ENCODE results near the gene MVK. TPM values are rescaled to one million over a fixed set of nuclear protein-coding genes. Genes with fewer than 3 reads are reported as not detected.

Gene MVK
- total RNA-seq, 1 donor from 2014 or later: 13.0 TPM

DNA sequence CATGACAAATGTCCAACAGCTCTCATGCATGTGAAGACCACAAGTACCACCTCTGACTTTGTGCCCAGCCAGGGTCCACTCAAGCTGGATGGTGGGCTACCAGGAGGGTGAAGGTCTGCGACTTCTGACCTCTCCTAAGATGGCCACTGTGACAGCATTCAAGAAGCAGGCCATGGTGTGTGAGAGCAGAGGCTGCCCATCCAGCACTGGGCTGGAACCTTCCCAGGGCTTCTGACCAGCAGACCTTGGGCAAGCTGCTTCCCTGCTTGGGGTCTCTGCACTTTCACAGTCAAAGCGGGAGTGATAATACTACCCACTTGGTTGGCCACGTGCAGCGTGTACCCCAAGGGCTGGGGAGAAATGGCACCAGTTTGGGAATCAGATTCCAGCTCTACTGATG is 10.7 kb upstream of the MVK start:
- Histone ChIP-seq H3K4me3 (ENCODE audit: low read length in 3 of 3) (no peak overlapping the region), H3K9me3 (ENCODE audit: control insufficient read depth in 3 of 3, low read length in 3 of 3) (no peaks in the 10 kb centered on the region), H3K36me3 (ENCODE audit: control insufficient read depth in 3 of 3, insufficient read depth in 3 of 3, low read length in 3 of 3) (peaks cover 37 to 59% (median 47%) of the 10 kb centered on the region in 3 donors), H3K9ac (ENCODE audit: low read depth in 1 of 3, low read length in 3 of 3) (no peak overlapping the region), H3K27me3 (ENCODE audit: control insufficient read depth in 3 of 3, insufficient read depth in 3 of 3, low read length in 3 of 3) (no peaks in the 10 kb centered on the region), H3K27ac (ENCODE audit: low read depth, low read length) (no peak overlapping the region), H3K4me1 (ENCODE audit: control insufficient read depth in 3 of 3, insufficient read depth in 3 of 3, low read length in 3 of 3) (peaks cover 0 to 8% (median 5%) of the 10 kb centered on the region in 3 donors)

GRCh38 chr12:109563291-109564284 is 10.0 kb upstream of the MVK start:
- H3K4me3 ChIP-seq (ENCODE audit: low read length in 3 of 3): peak overlapping the region in 1 of 3 donors; percentile 45

DNA sequence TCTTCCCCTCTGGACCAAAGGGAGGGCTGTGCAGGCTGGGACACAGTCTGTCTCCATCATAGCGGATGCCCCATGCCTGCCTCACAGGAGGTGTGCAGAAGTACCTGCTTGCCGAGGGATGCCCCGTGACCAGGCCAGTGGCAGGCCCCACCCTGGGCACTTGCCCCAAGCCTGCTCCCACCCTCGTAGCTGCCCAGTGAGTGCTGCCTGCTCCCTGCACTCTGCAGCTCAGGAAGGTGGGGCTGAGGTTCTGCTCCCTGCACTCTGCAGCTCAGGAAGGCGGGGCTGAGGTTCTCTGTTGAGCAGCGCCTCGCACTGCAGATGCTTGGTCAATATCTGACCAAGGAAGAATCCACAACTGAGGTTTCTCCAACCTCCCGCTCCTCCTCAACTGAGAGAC is 7.2 kb upstream of the MVK start:
- H3K4me1 ChIP-seq (ENCODE audit: control insufficient read depth in 3 of 3, insufficient read depth in 3 of 3, low read length in 3 of 3): peaks cover 0 to 8% (median 5%) of the 10 kb centered on the region in 3 donors
- no peak overlapping the region for H3K27ac ChIP-seq (ENCODE audit: low read depth, low read length)
- H3K9ac ChIP-seq (ENCODE audit: low read depth in 1 of 3, low read length in 3 of 3): no peak overlapping the region
- peaks cover 39 to 67% (median 59%) of the 10 kb centered on the region in 3 donors for H3K36me3 ChIP-seq (ENCODE audit: control insufficient read depth in 3 of 3, insufficient read depth in 3 of 3, low read length in 3 of 3)
- no peak overlapping the region for H3K4me3 ChIP-seq (ENCODE audit: low read length in 3 of 3)
- no peaks in the 10 kb centered on the region for H3K27me3 ChIP-seq (ENCODE audit: control insufficient read depth in 3 of 3, insufficient read depth in 3 of 3, low read length in 3 of 3)
- no peaks in the 10 kb centered on the region for H3K9me3 ChIP-seq (ENCODE audit: control insufficient read depth in 3 of 3, low read length in 3 of 3)

More at GRCh38 chr12:109563291-109564284, 10.0 kb upstream of the MVK start:
- Histone ChIP-seq H3K9me3 (ENCODE audit: control insufficient read depth in 3 of 3, low read length in 3 of 3) (no peaks in the 10 kb centered on the region), H3K27ac (ENCODE audit: low read depth, low read length) (no peak overlapping the region), H3K4me1 (ENCODE audit: control insufficient read depth in 3 of 3, insufficient read depth in 3 of 3, low read length in 3 of 3) (peaks cover 0 to 8% (median 5%) of the 10 kb centered on the region in 3 donors), H3K36me3 (ENCODE audit: control insufficient read depth in 3 of 3, insufficient read depth in 3 of 3, low read length in 3 of 3) (peaks cover 41 to 60% (median 54%) of the 10 kb centered on the region in 3 donors), H3K9ac (ENCODE audit: low read depth in 1 of 3, low read length in 3 of 3) (no peak overlapping the region), H3K27me3 (ENCODE audit: control insufficient read depth in 3 of 3, insufficient read depth in 3 of 3, low read length in 3 of 3) (no peaks in the 10 kb centered on the region)

GRCh38 chr12:109567296-109567695 is 6.3 kb upstream of the MVK start:
- H3K4me3 ChIP-seq (ENCODE audit: low read length in 3 of 3): no peak overlapping the region
- peaks cover 36 to 65% (median 52%) of the 10 kb centered on the region in 3 donors for H3K36me3 ChIP-seq (ENCODE audit: control insufficient read depth in 3 of 3, insufficient read depth in 3 of 3, low read length in 3 of 3)
- H3K4me1 ChIP-seq (ENCODE audit: control insufficient read depth in 3 of 3, insufficient read depth in 3 of 3, low read length in 3 of 3): peaks cover 0 to 8% (median 5%) of the 10 kb centered on the region in 3 donors
- H3K27me3 ChIP-seq (ENCODE audit: control insufficient read depth in 3 of 3, insufficient read depth in 3 of 3, low read length in 3 of 3): no peaks in the 10 kb centered on the region
- H3K9ac ChIP-seq (ENCODE audit: low read depth in 1 of 3, low read length in 3 of 3): no peak overlapping the region
- no peaks in the 10 kb centered on the region for H3K9me3 ChIP-seq (ENCODE audit: control insufficient read depth in 3 of 3, low read length in 3 of 3)
- no peak overlapping the region for H3K27ac ChIP-seq (ENCODE audit: low read depth, low read length)

GRCh38 chr12:109567967-109568366 is 5.6 kb upstream of the MVK start:
- peaks cover 7 to 14% (median 9%) of the 10 kb centered on the region in 3 donors for H3K4me1 ChIP-seq (ENCODE audit: control insufficient read depth in 3 of 3, insufficient read depth in 3 of 3, low read length in 3 of 3)
- H3K27me3 ChIP-seq (ENCODE audit: control insufficient read depth in 3 of 3, insufficient read depth in 3 of 3, low read length in 3 of 3): no peaks in the 10 kb centered on the region
- H3K27ac ChIP-seq (ENCODE audit: low read depth, low read length): no peak overlapping the region
- H3K9ac ChIP-seq (ENCODE audit: low read depth in 1 of 3, low read length in 3 of 3): no peak overlapping the region
- H3K4me3 ChIP-seq (ENCODE audit: low read length in 3 of 3): no peak overlapping the region
- peaks cover 33 to 58% (median 45%) of the 10 kb centered on the region in 3 donors for H3K36me3 ChIP-seq (ENCODE audit: control insufficient read depth in 3 of 3, insufficient read depth in 3 of 3, low read length in 3 of 3)
- no peaks in the 10 kb centered on the region for H3K9me3 ChIP-seq (ENCODE audit: control insufficient read depth in 3 of 3, low read length in 3 of 3)

DNA sequence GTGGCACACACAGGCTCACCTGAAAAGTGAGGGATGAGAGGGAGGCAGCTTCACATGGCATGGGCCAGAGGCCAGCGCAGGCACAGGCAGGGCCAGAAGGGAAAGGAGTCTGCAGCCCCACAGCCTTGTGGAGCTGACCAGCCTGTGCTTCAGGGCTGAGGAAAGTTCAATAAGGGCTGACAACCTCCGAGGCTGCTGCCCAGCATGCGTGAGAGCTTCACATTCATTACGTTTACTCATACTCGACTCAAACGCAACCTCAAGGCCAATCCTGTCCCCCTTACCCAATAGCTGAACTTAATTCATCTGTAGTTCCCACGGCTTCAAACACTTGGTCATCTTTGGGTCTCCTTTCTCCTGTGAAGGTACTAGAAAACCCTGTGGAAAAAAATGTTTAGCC is 5.1 kb upstream of the MVK start:
- no peak overlapping the region for H3K4me3 ChIP-seq (ENCODE audit: low read length in 3 of 3)
- H3K27ac ChIP-seq (ENCODE audit: low read depth, low read length): no peak overlapping the region
- H3K36me3 ChIP-seq (ENCODE audit: control insufficient read depth in 3 of 3, insufficient read depth in 3 of 3, low read length in 3 of 3): peaks cover 28 to 53% (median 43%) of the 10 kb centered on the region in 3 donors
- no peak overlapping the region for H3K9ac ChIP-seq (ENCODE audit: low read depth in 1 of 3, low read length in 3 of 3)
- peaks cover 8 to 13% (median 9%) of the 10 kb centered on the region in 3 donors for H3K4me1 ChIP-seq (ENCODE audit: control insufficient read depth in 3 of 3, insufficient read depth in 3 of 3, low read length in 3 of 3)
- H3K9me3 ChIP-seq (ENCODE audit: control insufficient read depth in 3 of 3, low read length in 3 of 3): no peaks in the 10 kb centered on the region
- no peaks in the 10 kb centered on the region for H3K27me3 ChIP-seq (ENCODE audit: control insufficient read depth in 3 of 3, insufficient read depth in 3 of 3, low read length in 3 of 3)

GRCh38 chr12:109571773-109572505 is 1.7 kb upstream of the MVK start:
- H3K9ac ChIP-seq (ENCODE audit: low read depth in 1 of 3, low read length in 3 of 3): no peak overlapping the region
- peaks cover 17 to 24% (median 18%) of the 10 kb centered on the region in 3 donors for H3K4me1 ChIP-seq (ENCODE audit: control insufficient read depth in 3 of 3, insufficient read depth in 3 of 3, low read length in 3 of 3)
- H3K27ac ChIP-seq (ENCODE audit: low read depth, low read length): no peak overlapping the region
- H3K9me3 ChIP-seq (ENCODE audit: control insufficient read depth in 3 of 3, low read length in 3 of 3): no peaks in the 10 kb centered on the region
- no peaks in the 10 kb centered on the region for H3K27me3 ChIP-seq (ENCODE audit: control insufficient read depth in 3 of 3, insufficient read depth in 3 of 3, low read length in 3 of 3)
- H3K36me3 ChIP-seq (ENCODE audit: control insufficient read depth in 3 of 3, insufficient read depth in 3 of 3, low read length in 3 of 3): peaks cover 26 to 37% (median 29%) of the 10 kb centered on the region in 3 donors
- no peak overlapping the region for H3K4me3 ChIP-seq (ENCODE audit: low read length in 3 of 3)

DNA sequence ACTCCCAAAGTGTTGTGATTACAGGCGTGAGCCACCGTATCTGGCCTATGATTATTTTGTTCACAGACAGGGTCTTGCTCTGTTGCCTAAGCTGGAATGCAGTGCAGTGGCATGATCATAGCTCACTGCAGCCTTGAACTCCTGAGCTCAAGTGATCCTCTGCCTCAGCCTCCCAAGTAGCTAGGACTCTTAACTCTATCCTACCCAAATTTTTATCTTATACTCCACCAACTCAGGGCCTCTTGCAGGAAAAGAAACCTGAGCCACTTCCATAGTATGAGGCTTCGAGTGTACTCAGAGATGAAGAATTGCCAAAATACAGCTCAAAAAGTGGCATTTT is 1.1 kb upstream of the MVK start:
- Histone ChIP-seq H3K9me3 (ENCODE audit: control insufficient read depth in 3 of 3, low read length in 3 of 3) (no peaks in the 10 kb centered on the region), H3K4me3 (ENCODE audit: low read length in 3 of 3) (peak overlapping the region; percentile 84 to 99 (median 95)), H3K4me1 (ENCODE audit: control insufficient read depth in 3 of 3, insufficient read depth in 3 of 3, low read length in 3 of 3) (peaks cover 17 to 24% (median 18%) of the 10 kb centered on the region in 3 donors), H3K36me3 (ENCODE audit: control insufficient read depth in 3 of 3, insufficient read depth in 3 of 3, low read length in 3 of 3) (peaks cover 27 to 33% (median 32%) of the 10 kb centered on the region in 3 donors), H3K9ac (ENCODE audit: low read depth in 1 of 3, low read length in 3 of 3) (peak overlapping the region; percentile 82 to 90 (median 85)), H3K27me3 (ENCODE audit: control insufficient read depth in 3 of 3, insufficient read depth in 3 of 3, low read length in 3 of 3) (no peaks in the 10 kb centered on the region), H3K27ac (ENCODE audit: low read depth, low read length) (peak overlapping the region; percentile 85)

DNA sequence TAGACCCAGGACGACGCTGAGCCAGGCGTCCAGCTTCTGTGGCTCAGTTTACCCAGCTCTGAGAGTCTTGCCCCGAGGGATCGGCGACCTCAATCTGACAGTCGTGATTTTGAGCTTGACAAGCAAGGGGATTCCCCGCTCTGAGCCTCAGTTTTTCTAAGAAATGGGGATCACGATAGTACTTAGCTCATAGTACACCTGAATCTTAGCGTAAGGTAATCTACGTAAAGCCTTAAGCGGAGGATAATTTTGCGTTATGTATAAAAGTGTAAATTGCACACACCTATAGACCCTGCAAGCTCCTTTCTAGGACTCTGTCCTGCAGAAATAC is 285 bp downstream of the MVK start:
- H3K4me3 ChIP-seq (ENCODE audit: low read length in 3 of 3): peak overlapping the region; percentile 72 to 99 (median 93)
- H3K4me1 ChIP-seq (ENCODE audit: control insufficient read depth in 3 of 3, insufficient read depth in 3 of 3, low read length in 3 of 3): peaks cover 17 to 24% (median 18%) of the 10 kb centered on the region in 3 donors
- H3K36me3 ChIP-seq (ENCODE audit: control insufficient read depth in 3 of 3, insufficient read depth in 3 of 3, low read length in 3 of 3): peaks cover 30 to 39% (median 37%) of the 10 kb centered on the region in 3 donors
- H3K27me3 ChIP-seq (ENCODE audit: control insufficient read depth in 3 of 3, insufficient read depth in 3 of 3, low read length in 3 of 3): no peaks in the 10 kb centered on the region
- peak overlapping the region; percentile 85 for H3K27ac ChIP-seq (ENCODE audit: low read depth, low read length)
- no peaks in the 10 kb centered on the region for H3K9me3 ChIP-seq (ENCODE audit: control insufficient read depth in 3 of 3, low read length in 3 of 3)
- H3K9ac ChIP-seq (ENCODE audit: low read depth in 1 of 3, low read length in 3 of 3): peak overlapping the region; percentile 72 to 91 (median 89)

All from skeletal muscle tissue (tissue), 4 donors.